Measurements from ENCODE around the gene PRRC2C. TPM values are rescaled to one million over a fixed set of nuclear protein-coding genes. Genes with fewer than 3 reads are reported as not detected.

The PRRC2C gene
- total and polyA plus RNA-seq, 2 of the 13 experiments (the other 11 are each of a cell fraction or from before 2014, with no cell fraction given): 46.2 to 57.0 TPM

DNA sequence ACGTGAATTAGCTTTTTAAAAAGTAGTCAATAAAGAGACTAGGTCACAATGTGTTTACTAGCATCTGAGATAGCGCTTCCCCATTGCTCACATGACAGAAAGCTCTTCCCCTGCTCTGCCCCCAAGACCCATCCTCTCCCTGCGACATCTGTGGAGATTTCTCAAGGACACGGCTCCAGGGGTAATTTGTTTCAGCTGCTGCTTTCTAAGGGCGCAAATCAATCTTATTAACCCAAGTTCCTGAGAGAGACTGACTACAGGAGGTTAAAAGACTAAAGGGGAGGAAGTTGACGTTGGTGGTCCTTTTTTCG, 136.8 kb downstream of the PRRC2C start, which contains the start of gene MYOCOS:
Gene MYOCOS, plus strand, starts transcription at position 92 of the 311 bp plus-strand sequence. CDS start 1,641 bp downstream, outside the sequence.
- Histone ChIP-seq H2AFZ (ENCODE audit: low read length) (no peak within 1 kb of the TSS), H4K20me1 (ENCODE audit: insufficient read depth, low read length) (no peaks in the 10 kb centered on the region), H3K4me3 (replicated peaks in 1 of 3; ENCODE audit: insufficient read depth in 1 of 3, low read depth in 2 of 3, low read length in 3 of 3) (no peak within 1 kb of the TSS), H3K79me2 (ENCODE audit: insufficient read depth, low read length) (no peaks in the 10 kb centered on the region), H3K9me3 (ENCODE audit: low read length) (no peaks in the 10 kb centered on the region), H3K4me1 (ENCODE audit: insufficient read depth, low read length) (peaks cover 5% of the 10 kb centered on the region; the same call in 1 of the 2 replicates), H3K27me3 (ENCODE audit: control insufficient read depth in 1 of 2, insufficient read depth in 2 of 2, low read length in 2 of 2) (no peaks in the 10 kb centered on the region; a peak in 2 of 5 replicates), H3K4me2 (ENCODE audit: low read depth, low read length) (no peak within 1 kb of the TSS), H3K9ac (ENCODE audit: insufficient read depth, low read depth, low read length) (no peak within 1 kb of the TSS), H3K27ac (ENCODE audit: extremely low read length, insufficient read depth, low read length) (no peak within 1 kb of the TSS), H3K36me3 (replicated peaks in 1 of 2; ENCODE audit: control insufficient read depth in 1 of 2, insufficient read depth in 2 of 2, low read length in 2 of 2) (no peaks in the 10 kb centered on the region)
- no peak for DNase-seq (ENCODE audit: low spot score)
- in situ Hi-C loops (cut with HindIII; ENCODE audit: extremely low pct_ligation_motif_present, low pct_unique_long_range_greater_than_20kb): no loop called here
- CTCF ChIA-PET (ENCODE audit: low intra/inter-chr PET ratio, low total read pairs): no interaction called here
- FAIRE-seq: no peak
- intact Hi-C loops (cut with micrococcal nuclease; ENCODE audit: unreplicated experiment): no loop called here
- POLR2A ChIA-PET: interaction anchor here (1.0 kb wide), 1 partner anchor 16 kb away, joined by 3 read pairs; no protein-coding TSS in a partner anchor
- TF ChIP-seq NCOA1 (CRISPR knock-in tag; IDR thresholded peaks at IDR 0.05) (no peak), CBX1 (IDR thresholded peaks at IDR 0.05; ENCODE audit: low read depth) (no peak), HOXA9 (CRISPR knock-in tag; IDR thresholded peaks at IDR 0.05; ENCODE audit: borderline replicate concordance) (no peak)
- no peak for ATAC-seq
- BruUV-seq (replicated peaks): no TSS peak
- 45% methylated on average over 7 of the region's 7 CpGs for WGBS (ENCODE audit: low lambda C conversion rate)

DNA sequence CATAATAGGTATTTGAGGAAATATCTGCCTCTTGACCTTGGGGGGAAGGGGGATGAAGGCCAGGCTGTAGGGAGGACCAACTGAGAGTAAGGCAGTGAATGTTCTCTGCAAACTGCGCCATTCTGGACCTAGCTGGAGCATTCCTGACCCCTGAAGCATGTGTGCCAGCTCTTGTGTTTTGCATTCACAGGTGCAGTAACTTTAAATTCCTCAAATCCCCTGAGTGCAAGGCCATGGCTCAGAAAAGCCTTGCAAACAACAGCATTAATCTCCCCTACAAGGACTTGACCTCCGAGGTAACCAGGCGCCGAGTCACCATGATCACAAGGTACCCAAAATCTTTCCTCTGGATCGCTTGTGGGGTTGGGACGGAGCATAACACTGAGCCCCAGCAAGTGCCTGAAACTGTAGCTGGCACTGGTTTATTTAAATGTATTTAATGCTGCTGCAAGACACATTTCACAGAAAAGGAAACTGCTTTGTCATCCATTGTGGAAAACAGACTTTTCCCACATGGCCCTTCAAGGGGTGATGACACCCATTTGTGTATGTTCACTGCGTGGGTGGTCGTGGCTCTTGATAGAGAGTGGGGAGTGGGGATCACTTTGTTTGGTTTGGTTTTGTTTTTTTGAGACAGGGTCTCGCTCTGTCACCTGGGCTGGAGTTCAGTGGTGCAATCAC, 138.5 kb downstream of the PRRC2C start:
- H3K4me3 ChIP-seq (replicated peaks in 1 of 3; ENCODE audit: insufficient read depth in 1 of 3, low read depth in 2 of 3, low read length in 3 of 3): no peak overlapping the region
- DNase-seq (ENCODE audit: low spot score) (no peak), ATAC-seq (no peak), FAIRE-seq (no peak)
- no TSS peak for BruUV-seq (replicated peaks)
- ChIA-PET CTCF (ENCODE audit: low intra/inter-chr PET ratio, low total read pairs) (no interaction called here), POLR2A (no interaction called here)
- intact Hi-C loops (cut with micrococcal nuclease; ENCODE audit: unreplicated experiment): no loop called here
- H2AFZ ChIP-seq (ENCODE audit: low read length): no peak overlapping the region
- H4K20me1 ChIP-seq (ENCODE audit: insufficient read depth, low read length): no peaks in the 10 kb centered on the region
- no peaks in the 10 kb centered on the region for H3K36me3 ChIP-seq (replicated peaks in 1 of 2; ENCODE audit: control insufficient read depth in 1 of 2, insufficient read depth in 2 of 2, low read length in 2 of 2)
- H3K27me3 ChIP-seq (ENCODE audit: control insufficient read depth in 1 of 2, insufficient read depth in 2 of 2, low read length in 2 of 2): no peaks in the 10 kb centered on the region; a peak in 2 of 5 replicates
- H3K9me3 ChIP-seq (ENCODE audit: low read length): no peaks in the 10 kb centered on the region
- in situ Hi-C loops (cut with HindIII; ENCODE audit: extremely low pct_ligation_motif_present, low pct_unique_long_range_greater_than_20kb): no loop called here
- 61% methylated on average over 5 of the region's 9 CpGs for WGBS (ENCODE audit: low lambda C conversion rate)
- no peak overlapping the region for H3K9ac ChIP-seq (ENCODE audit: insufficient read depth, low read depth, low read length)
- no peak overlapping the region for H3K4me2 ChIP-seq (ENCODE audit: low read depth, low read length)
- no peaks in the 10 kb centered on the region for H3K79me2 ChIP-seq (ENCODE audit: insufficient read depth, low read length)
- H3K27ac ChIP-seq (ENCODE audit: extremely low read length, insufficient read depth, low read length): no peak overlapping the region
- H3K4me1 ChIP-seq (ENCODE audit: insufficient read depth, low read length): peaks cover 12% of the 10 kb centered on the region
- TF ChIP-seq EED (CRISPR knock-in tag; IDR thresholded peaks at IDR 0.05): no peak
- TF ChIP-seq, protein P1, sequence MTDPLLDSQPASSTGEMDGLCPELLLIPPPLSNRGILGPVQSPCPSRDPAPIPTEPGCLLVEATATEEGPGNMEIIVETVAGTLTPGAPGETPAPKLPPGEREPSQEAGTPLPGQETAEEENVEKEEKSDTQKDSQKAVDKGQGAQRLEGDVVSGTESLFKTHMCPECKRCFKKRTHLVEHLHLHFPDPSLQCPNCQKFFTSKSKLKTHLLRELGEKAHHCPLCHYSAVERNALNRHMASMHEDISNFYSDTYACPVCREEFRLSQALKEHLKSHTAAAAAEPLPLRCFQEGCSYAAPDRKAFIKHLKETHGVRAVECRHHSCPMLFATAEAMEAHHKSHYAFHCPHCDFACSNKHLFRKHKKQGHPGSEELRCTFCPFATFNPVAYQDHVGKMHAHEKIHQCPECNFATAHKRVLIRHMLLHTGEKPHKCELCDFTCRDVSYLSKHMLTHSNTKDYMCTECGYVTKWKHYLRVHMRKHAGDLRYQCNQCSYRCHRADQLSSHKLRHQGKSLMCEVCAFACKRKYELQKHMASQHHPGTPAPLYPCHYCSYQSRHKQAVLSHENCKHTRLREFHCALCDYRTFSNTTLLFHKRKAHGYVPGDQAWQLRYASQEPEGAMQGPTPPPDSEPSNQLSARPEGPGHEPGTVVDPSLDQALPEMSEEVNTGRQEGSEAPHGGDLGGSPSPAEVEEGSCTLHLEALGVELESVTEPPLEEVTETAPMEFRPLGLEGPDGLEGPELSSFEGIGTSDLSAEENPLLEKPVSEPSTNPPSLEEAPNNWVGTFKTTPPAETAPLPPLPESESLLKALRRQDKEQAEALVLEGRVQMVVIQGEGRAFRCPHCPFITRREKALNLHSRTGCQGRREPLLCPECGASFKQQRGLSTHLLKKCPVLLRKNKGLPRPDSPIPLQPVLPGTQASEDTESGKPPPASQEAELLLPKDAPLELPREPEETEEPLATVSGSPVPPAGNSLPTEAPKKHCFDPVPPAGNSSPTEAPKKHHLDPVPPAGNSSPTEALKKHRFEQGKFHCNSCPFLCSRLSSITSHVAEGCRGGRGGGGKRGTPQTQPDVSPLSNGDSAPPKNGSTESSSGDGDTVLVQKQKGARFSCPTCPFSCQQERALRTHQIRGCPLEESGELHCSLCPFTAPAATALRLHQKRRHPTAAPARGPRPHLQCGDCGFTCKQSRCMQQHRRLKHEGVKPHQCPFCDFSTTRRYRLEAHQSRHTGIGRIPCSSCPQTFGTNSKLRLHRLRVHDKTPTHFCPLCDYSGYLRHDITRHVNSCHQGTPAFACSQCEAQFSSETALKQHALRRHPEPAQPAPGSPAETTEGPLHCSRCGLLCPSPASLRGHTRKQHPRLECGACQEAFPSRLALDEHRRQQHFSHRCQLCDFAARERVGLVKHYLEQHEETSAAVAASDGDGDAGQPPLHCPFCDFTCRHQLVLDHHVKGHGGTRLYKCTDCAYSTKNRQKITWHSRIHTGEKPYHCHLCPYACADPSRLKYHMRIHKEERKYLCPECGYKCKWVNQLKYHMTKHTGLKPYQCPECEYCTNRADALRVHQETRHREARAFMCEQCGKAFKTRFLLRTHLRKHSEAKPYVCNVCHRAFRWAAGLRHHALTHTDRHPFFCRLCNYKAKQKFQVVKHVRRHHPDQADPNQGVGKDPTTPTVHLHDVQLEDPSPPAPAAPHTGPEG (CRISPR knock-in tag; IDR thresholded peaks at IDR 0.05): no peak
- no peak for TF ChIP-seq RFX1 (IDR thresholded peaks at IDR 0.05)
- no peak for TF ChIP-seq ZKSCAN5 (CRISPR knock-in tag; IDR thresholded peaks at IDR 0.05)
- TF ChIP-seq ZNF720 (CRISPR knock-in tag; IDR thresholded peaks at IDR 0.05): no peak
- TF ChIP-seq, protein P2, sequence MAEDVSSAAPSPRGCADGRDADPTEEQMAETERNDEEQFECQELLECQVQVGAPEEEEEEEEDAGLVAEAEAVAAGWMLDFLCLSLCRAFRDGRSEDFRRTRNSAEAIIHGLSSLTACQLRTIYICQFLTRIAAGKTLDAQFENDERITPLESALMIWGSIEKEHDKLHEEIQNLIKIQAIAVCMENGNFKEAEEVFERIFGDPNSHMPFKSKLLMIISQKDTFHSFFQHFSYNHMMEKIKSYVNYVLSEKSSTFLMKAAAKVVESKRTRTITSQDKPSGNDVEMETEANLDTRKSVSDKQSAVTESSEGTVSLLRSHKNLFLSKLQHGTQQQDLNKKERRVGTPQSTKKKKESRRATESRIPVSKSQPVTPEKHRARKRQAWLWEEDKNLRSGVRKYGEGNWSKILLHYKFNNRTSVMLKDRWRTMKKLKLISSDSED (CRISPR knock-in tag; IDR thresholded peaks at IDR 0.05): no peak
- TF ChIP-seq ZNF564 (CRISPR knock-in tag; IDR thresholded peaks at IDR 0.05): no peak
- no peak for TF ChIP-seq ZNF17 (CRISPR knock-in tag; IDR thresholded peaks at IDR 0.05)
- no peak for TF ChIP-seq MIXL1 (CRISPR knock-in tag; IDR thresholded peaks at IDR 0.05)
- TF ChIP-seq TBX3 (IDR thresholded peaks at IDR 0.05; ENCODE audit: borderline replicate concordance): no peak

Data from HepG2 (cell line).